HEK293 (cell line): ENCODE results near the gene POT1.

Source experiments
- CTCF ChIA-PET: fragments of 350-600 bp; formaldehyde crosslinking; extraction: SDS; loops from one replicate; lab custom pipeline; 2021; ENCODE audit warnings: antibody characterized with exemption; lab: Yijun Ruan, JAX
- POLR2A ChIA-PET: fragments of 300-600 bp; formaldehyde crosslinking; extraction: SDS; loops from one replicate; lab custom pipeline; 2020; ENCODE audit warnings: antibody characterized with exemption, inconsistent platforms; lab: Yijun Ruan, JAX
- H3K27ac ChIP-seq: fragments of 200-500 bp; sonication (Bioruptor generic); 2 replicates; pipeline ENCODE4 v1.5.1; 2014; ENCODE audit warnings: low read depth, low read length, control low read depth, inconsistent platforms; ENCODE audit errors: extremely low read depth
- H3K36me3 ChIP-seq, 2 experiments: fragments of 200-500 bp in 1 of 2; sonication (Bioruptor generic) in 1 of 2; 1 replicate in 1 of 2; 2 replicates in 1 of 2; pipeline ENCODE4 v1.5.1; 2014 to 2017; ENCODE audit warnings: inconsistent platforms in 2 of 2, low read length in 2 of 2; ENCODE audit not compliant: control insufficient read depth in 2 of 2, insufficient read depth in 1 of 2
- H3K4me1 ChIP-seq: fragments of 200-500 bp; sonication (Bioruptor generic); 2 replicates; pipeline ENCODE4 v1.5.1; 2014; ENCODE audit warnings: mild to moderate bottlenecking, low read length, inconsistent platforms; ENCODE audit not compliant: control insufficient read depth, insufficient read depth
- H3K4me3 ChIP-seq: 2 replicates; pipeline ENCODE4 v1.5.1; 2011; ENCODE audit warnings: low read depth, mild to moderate bottlenecking, control low read depth, low read length, moderate library complexity
- H3K9me3 ChIP-seq: fragments of 200-500 bp; sonication (Bioruptor generic); 2 replicates; pipeline ENCODE4 v1.5.1; 2014; ENCODE audit warnings: low read depth, low read length, inconsistent platforms; ENCODE audit not compliant: control insufficient read depth, insufficient read depth
- ELK4 ChIP-seq: IDR thresholded peaks from 2 replicates; pipeline ENCODE4 v1.6.1; 2011; ENCODE audit warnings: mild to moderate bottlenecking, low read depth, low read length, borderline replicate concordance
- KLF7 ChIP-seq: fragments of 450-650 bp; formaldehyde crosslinking; IDR thresholded peaks from 2 replicates; pipeline ENCODE4 v1.5.1; 2016; ENCODE audit warnings: missing biosample characterization, missing genetic modification characterization, borderline replicate concordance
- PRDM1 ChIP-seq: fragments of 450-650 bp; formaldehyde crosslinking; IDR thresholded peaks from 2 replicates; pipeline ENCODE4; 2016; ENCODE audit warnings: missing biosample characterization, missing genetic modification characterization
- SCRT1 ChIP-seq: fragments of 450-650 bp; formaldehyde crosslinking; IDR thresholded peaks from 2 replicates; pipeline ENCODE4 v1.5.1; 2016; ENCODE audit warnings: missing biosample characterization, missing genetic modification characterization, borderline replicate concordance
- ZBTB21 ChIP-seq: fragments of 450-650 bp; formaldehyde crosslinking; IDR thresholded peaks from 2 replicates; pipeline ENCODE4 v1.5.1; 2017; ENCODE audit warnings: missing biosample characterization, missing genetic modification characterization
- ZNF16 ChIP-seq: fragments of 450-650 bp; formaldehyde crosslinking; IDR thresholded peaks from 2 replicates; pipeline ENCODE4 v1.5.1; 2016; ENCODE audit warnings: low read depth, missing biosample characterization, missing genetic modification characterization
- ZNF302 ChIP-seq: fragments of 450-650 bp; formaldehyde crosslinking; IDR thresholded peaks from 2 replicates; pipeline ENCODE4 v1.5.1; 2016; ENCODE audit warnings: missing biosample characterization, missing genetic modification characterization, low read depth
- ZNF366 ChIP-seq: fragments of 450-650 bp; formaldehyde crosslinking; conservative IDR thresholded peaks from 2 replicates; pipeline ENCODE4 v1.5.1; 2016; ENCODE audit warnings: missing biosample characterization, missing genetic modification characterization
- ZNF501 ChIP-seq: fragments of 450-650 bp; formaldehyde crosslinking; IDR thresholded peaks from 2 replicates; pipeline ENCODE4 v1.5.1; 2016; ENCODE audit warnings: missing biosample characterization, missing genetic modification characterization
- ZNF513 ChIP-seq: fragments of 450-650 bp; IDR thresholded peaks from 2 replicates; pipeline ENCODE4 v1.5.1; 2018; ENCODE audit warnings: missing biosample characterization, missing genetic modification characterization
- ZNF544 ChIP-seq: fragments of 450-650 bp; formaldehyde crosslinking; IDR thresholded peaks from 2 replicates; pipeline ENCODE4 v1.5.0; 2017; ENCODE audit warnings: missing biosample characterization, missing genetic modification characterization
- ZNF560 ChIP-seq: fragments of 450-650 bp; formaldehyde crosslinking; IDR thresholded peaks from 2 replicates; pipeline ENCODE4 v1.5.1; 2017; ENCODE audit warnings: missing biosample characterization, missing genetic modification characterization, borderline replicate concordance
- ZNF645 ChIP-seq: fragments of 450-650 bp; formaldehyde crosslinking; IDR thresholded peaks from 2 replicates; pipeline ENCODE4; 2016; ENCODE audit warnings: missing biosample characterization, missing genetic modification characterization
- ZNF777 ChIP-seq: fragments of 450-650 bp; formaldehyde crosslinking; IDR thresholded peaks from 2 replicates; pipeline ENCODE4 v1.5.1; 2017; ENCODE audit warnings: missing biosample characterization, missing genetic modification characterization, borderline replicate concordance

POT1 gene

GRCh38 chr7:124879103-124879502 is 50.5 kb downstream of the POT1 start:
- TF ChIP-seq SCRT1 (tag by site-specific recombination) = no peak
- TF ChIP-seq ZNF366 (tag by site-specific recombination) = no peak
- no peak for TF ChIP-seq ZNF302 (tag by site-specific recombination)
- TF ChIP-seq ZNF560 (tag by site-specific recombination) = no peak
- no peak for TF ChIP-seq ELK4
- no peak for TF ChIP-seq ZNF16 (tag by site-specific recombination)
- Histone ChIP-seq H3K27ac (no peak overlapping the region), H3K4me1 (no peaks in the 10 kb centered on the region), H3K36me3 (no peaks in the 10 kb centered on the region), H3K9me3 (no peaks in the 10 kb centered on the region), H3K4me3 (no peak overlapping the region)
- ChIA-PET CTCF (no interaction called here), POLR2A (no interaction called here)

GRCh38 chr7:124874644-124875163 is 54.9 kb downstream of the POT1 start:
- ChIA-PET POLR2A (no interaction called here), CTCF (no interaction called here)

GRCh38 chr7:124857672-124858235 is 71.9 kb downstream of the POT1 start:
- Histone ChIP-seq H3K27ac (no peak overlapping the region), H3K36me3 (peaks cover 0 to 5% of the 10 kb centered on the region in 2 experiments; a peak in 2 of 3 replicates), H3K9me3 (no peaks in the 10 kb centered on the region), H3K4me1 (no peaks in the 10 kb centered on the region), H3K4me3 (no peak overlapping the region)
- POLR2A ChIA-PET = no interaction called here
- CTCF ChIA-PET = interaction anchor here (0.7 to 1.0 kb wide), 4 partner anchors 133 to 706 kb away, joined by 3 to 5 read pairs (median 4); no protein-coding TSS in a partner anchor
- TF ChIP-seq ZBTB21 (tag by site-specific recombination) = no peak
- no peak for TF ChIP-seq ZNF501 (tag by site-specific recombination)
- TF ChIP-seq KLF7 (tag by site-specific recombination) = no peak
- no peak for TF ChIP-seq ZNF544
- no peak for TF ChIP-seq ZNF777 (tag by site-specific recombination)
- TF ChIP-seq ZNF645 (tag by site-specific recombination) = no peak

More at GRCh38 chr7:124874644-124875163, 54.9 kb downstream of the POT1 start:
- Histone ChIP-seq H3K4me1 (no peaks in the 10 kb centered on the region), H3K4me3 (no peak overlapping the region), H3K27ac (no peak overlapping the region), H3K9me3 (no peaks in the 10 kb centered on the region), H3K36me3 (no peaks in the 10 kb centered on the region)
- TF ChIP-seq PRDM1 (tag by site-specific recombination) = peak; percentile 92
- TF ChIP-seq ZNF513 (tag by site-specific recombination) = no peak
